ENCODE data around the gene SDSL. TPM values are rescaled to one million over a fixed set of nuclear protein-coding genes. Genes with fewer than 3 reads are reported as not detected.

The SDSL gene
- total and polyA plus RNA-seq, 4 donors = 3.0 to 25.8 (median 13.0) TPM

DNA sequence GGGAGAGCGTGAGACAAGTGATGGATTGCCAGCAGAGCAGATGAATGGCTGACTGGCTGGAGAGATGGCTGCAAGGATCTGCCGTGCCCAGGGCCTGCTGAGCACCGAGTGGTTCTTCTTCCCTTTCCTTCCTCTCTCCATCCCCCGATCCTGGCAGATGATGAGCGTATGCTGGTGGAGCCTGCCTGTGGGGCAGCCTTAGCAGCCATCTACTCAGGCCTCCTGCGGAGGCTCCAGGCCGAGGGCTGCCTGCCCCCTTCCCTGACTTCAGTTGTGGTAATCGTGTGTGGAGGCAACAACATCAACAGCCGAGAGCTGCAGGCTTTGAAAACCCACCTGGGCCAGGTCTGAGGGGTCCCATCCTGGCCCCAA is 15.5 kb downstream of the SDSL start:
- H3K9ac ChIP-seq (ENCODE audit: insufficient read depth in 1 of 2, low read length in 2 of 2) = no peak overlapping the region
- no peaks in the 10 kb centered on the region for H3K9me3 ChIP-seq (ENCODE audit: control insufficient read depth in 4 of 4, insufficient read depth in 3 of 4, low read length in 3 of 4)
- DNase-seq (no peak), ATAC-seq (ENCODE audit: insufficient read depth, low FRiP score) (no peak)
- H3K27me3 ChIP-seq (ENCODE audit: control insufficient read depth in 3 of 3, insufficient read depth in 3 of 3, low read length in 2 of 3) = peaks cover 0 to 9% (median 9%) of the 10 kb centered on the region in 3 donors
- 62 to 72% methylated on average over 9 of the region's 9 CpGs for WGBS, 2 donors
- H3K4me1 ChIP-seq (ENCODE audit: control insufficient read depth in 5 of 5, insufficient read depth in 5 of 5, low read length in 5 of 5) = no peaks in the 10 kb centered on the region
- no peak overlapping the region for H3K27ac ChIP-seq (ENCODE audit: low read depth in 1 of 2, low read length in 1 of 2)
- H3K36me3 ChIP-seq (ENCODE audit: control insufficient read depth in 4 of 4, insufficient read depth in 4 of 4, low read length in 4 of 4) = no peaks in the 10 kb centered on the region
- no peak overlapping the region for H3K4me3 ChIP-seq
- TF ChIP-seq, protein P1, sequence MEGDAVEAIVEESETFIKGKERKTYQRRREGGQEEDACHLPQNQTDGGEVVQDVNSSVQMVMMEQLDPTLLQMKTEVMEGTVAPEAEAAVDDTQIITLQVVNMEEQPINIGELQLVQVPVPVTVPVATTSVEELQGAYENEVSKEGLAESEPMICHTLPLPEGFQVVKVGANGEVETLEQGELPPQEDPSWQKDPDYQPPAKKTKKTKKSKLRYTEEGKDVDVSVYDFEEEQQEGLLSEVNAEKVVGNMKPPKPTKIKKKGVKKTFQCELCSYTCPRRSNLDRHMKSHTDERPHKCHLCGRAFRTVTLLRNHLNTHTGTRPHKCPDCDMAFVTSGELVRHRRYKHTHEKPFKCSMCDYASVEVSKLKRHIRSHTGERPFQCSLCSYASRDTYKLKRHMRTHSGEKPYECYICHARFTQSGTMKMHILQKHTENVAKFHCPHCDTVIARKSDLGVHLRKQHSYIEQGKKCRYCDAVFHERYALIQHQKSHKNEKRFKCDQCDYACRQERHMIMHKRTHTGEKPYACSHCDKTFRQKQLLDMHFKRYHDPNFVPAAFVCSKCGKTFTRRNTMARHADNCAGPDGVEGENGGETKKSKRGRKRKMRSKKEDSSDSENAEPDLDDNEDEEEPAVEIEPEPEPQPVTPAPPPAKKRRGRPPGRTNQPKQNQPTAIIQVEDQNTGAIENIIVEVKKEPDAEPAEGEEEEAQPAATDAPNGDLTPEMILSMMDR (IDR thresholded peaks at IDR 0.05; ENCODE audit: control extremely low read depth, extremely low read depth) = no peak

- Histone ChIP-seq H3K4me3 (no peak overlapping the region), H3K27ac (ENCODE audit: low read depth in 1 of 2, low read length in 1 of 2) (no peak overlapping the region), H3K36me3 (ENCODE audit: control insufficient read depth in 4 of 4, insufficient read depth in 4 of 4, low read length in 4 of 4) (no peaks in the 10 kb centered on the region), H3K4me1 (ENCODE audit: control insufficient read depth in 5 of 5, insufficient read depth in 5 of 5, low read length in 5 of 5) (no peaks in the 10 kb centered on the region), H3K9me3 (ENCODE audit: control insufficient read depth in 4 of 4, insufficient read depth in 3 of 4, low read length in 3 of 4) (no peaks in the 10 kb centered on the region), H3K9ac (ENCODE audit: insufficient read depth in 1 of 2, low read length in 2 of 2) (no peak overlapping the region), H3K27me3 (ENCODE audit: control insufficient read depth in 3 of 3, insufficient read depth in 3 of 3, low read length in 2 of 3) (peaks cover 0 to 17% (median 9%) of the 10 kb centered on the region in 3 donors)
- TF ChIP-seq, protein P1 (IDR thresholded peaks at IDR 0.05; ENCODE audit: control extremely low read depth, extremely low read depth) = no peak
- 82 to 89% methylated on average over 4 of the region's 4 CpGs for WGBS, 2 donors
- ATAC-seq (ENCODE audit: insufficient read depth, low FRiP score) (no peak), DNase-seq (no peak)
Observed at GRCh38 chr12:113438523-113439300, 16.5 kb downstream of the SDSL start.

DNA sequence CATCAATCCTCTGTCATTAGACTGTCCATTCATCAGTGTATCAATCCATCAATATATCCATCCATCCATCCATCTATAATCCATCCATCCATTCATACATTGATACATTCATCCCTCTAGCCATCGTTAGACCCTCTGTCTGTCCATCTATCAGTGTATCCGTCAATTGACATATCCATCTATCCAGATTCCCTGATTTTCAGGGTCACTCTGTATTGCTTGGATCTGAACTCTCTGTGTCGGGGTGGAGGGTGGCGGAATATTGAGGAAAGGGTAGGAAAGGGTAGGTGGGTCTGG is 17.1 kb downstream of the SDSL start:
- Histone ChIP-seq H3K9ac (ENCODE audit: insufficient read depth in 1 of 2, low read length in 2 of 2) (no peak overlapping the region), H3K9me3 (ENCODE audit: control insufficient read depth in 4 of 4, insufficient read depth in 3 of 4, low read length in 3 of 4) (no peaks in the 10 kb centered on the region), H3K4me3 (no peak overlapping the region), H3K27ac (ENCODE audit: low read depth in 1 of 2, low read length in 1 of 2) (no peak overlapping the region), H3K27me3 (ENCODE audit: control insufficient read depth in 3 of 3, insufficient read depth in 3 of 3, low read length in 2 of 3) (peaks cover 0 to 17% (median 9%) of the 10 kb centered on the region in 3 donors), H3K4me1 (ENCODE audit: control insufficient read depth in 5 of 5, insufficient read depth in 5 of 5, low read length in 5 of 5) (no peaks in the 10 kb centered on the region), H3K36me3 (ENCODE audit: control insufficient read depth in 4 of 4, insufficient read depth in 4 of 4, low read length in 4 of 4) (no peaks in the 10 kb centered on the region)
- no peak for ATAC-seq (ENCODE audit: insufficient read depth, low FRiP score)
- no peak for DNase-seq
- TF ChIP-seq, protein P1 (IDR thresholded peaks at IDR 0.05; ENCODE audit: control extremely low read depth, extremely low read depth) = no peak
- WGBS, 2 donors = 45 to 48% methylated on average over 4 of the region's 4 CpGs

GRCh38 chr12:113439606-113440030 is 17.4 kb downstream of the SDSL start:
- Histone ChIP-seq H3K4me3 (no peak overlapping the region), H3K36me3 (ENCODE audit: control insufficient read depth in 4 of 4, insufficient read depth in 4 of 4, low read length in 4 of 4) (no peaks in the 10 kb centered on the region), H3K27me3 (ENCODE audit: control insufficient read depth in 3 of 3, insufficient read depth in 3 of 3, low read length in 2 of 3) (peaks cover 0 to 17% (median 9%) of the 10 kb centered on the region in 3 donors), H3K9ac (ENCODE audit: insufficient read depth in 1 of 2, low read length in 2 of 2) (no peak overlapping the region), H3K4me1 (ENCODE audit: control insufficient read depth in 5 of 5, insufficient read depth in 5 of 5, low read length in 5 of 5) (no peaks in the 10 kb centered on the region), H3K9me3 (ENCODE audit: control insufficient read depth in 4 of 4, insufficient read depth in 3 of 4, low read length in 3 of 4) (no peaks in the 10 kb centered on the region), H3K27ac (ENCODE audit: low read depth in 1 of 2, low read length in 1 of 2) (no peak overlapping the region)
- TF ChIP-seq, protein P1 (IDR thresholded peaks at IDR 0.05; ENCODE audit: control extremely low read depth, extremely low read depth) = no peak
- 31 to 36% methylated on average over 8 of the region's 8 CpGs for WGBS, 2 donors
- DNase-seq = peak; percentile 42 to 65 (median 50)
- no peak for ATAC-seq (ENCODE audit: insufficient read depth, low FRiP score)
